ENCODE data around the gene HIBADH.

DNA sequence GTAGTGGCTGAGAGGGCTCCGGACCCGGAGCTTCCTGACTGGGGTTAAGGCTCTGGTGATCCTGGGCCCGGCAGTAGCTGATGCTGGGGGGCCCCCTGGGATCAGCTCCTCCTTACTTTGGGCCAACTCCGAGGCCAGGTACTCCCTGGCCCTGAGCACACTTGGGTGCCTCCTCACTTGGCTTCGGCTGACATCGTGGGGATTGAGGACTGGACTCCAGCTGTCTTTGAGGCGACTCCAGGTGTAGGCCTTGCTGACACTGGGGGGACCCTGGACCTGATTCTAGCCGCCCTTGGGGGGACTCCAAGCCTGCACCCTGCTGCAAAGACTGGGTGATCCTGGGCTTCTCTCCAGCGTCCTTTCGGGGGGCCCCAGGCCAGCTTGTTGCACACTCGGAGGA is 170.5 kb downstream of the HIBADH start:
- TF ChIP-seq, protein P1, sequence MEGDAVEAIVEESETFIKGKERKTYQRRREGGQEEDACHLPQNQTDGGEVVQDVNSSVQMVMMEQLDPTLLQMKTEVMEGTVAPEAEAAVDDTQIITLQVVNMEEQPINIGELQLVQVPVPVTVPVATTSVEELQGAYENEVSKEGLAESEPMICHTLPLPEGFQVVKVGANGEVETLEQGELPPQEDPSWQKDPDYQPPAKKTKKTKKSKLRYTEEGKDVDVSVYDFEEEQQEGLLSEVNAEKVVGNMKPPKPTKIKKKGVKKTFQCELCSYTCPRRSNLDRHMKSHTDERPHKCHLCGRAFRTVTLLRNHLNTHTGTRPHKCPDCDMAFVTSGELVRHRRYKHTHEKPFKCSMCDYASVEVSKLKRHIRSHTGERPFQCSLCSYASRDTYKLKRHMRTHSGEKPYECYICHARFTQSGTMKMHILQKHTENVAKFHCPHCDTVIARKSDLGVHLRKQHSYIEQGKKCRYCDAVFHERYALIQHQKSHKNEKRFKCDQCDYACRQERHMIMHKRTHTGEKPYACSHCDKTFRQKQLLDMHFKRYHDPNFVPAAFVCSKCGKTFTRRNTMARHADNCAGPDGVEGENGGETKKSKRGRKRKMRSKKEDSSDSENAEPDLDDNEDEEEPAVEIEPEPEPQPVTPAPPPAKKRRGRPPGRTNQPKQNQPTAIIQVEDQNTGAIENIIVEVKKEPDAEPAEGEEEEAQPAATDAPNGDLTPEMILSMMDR (conservative IDR thresholded peaks at IDR 0.05; ENCODE audit: low read length), result no peak
- no peak for TF ChIP-seq EZH2phosphoT487 (IDR thresholded peaks at IDR 0.05; ENCODE audit: borderline replicate concordance, low read depth, low read length)
